GM23248 (cell line): ENCODE results near the gene PARS2. TPM values are rescaled to one million over a fixed set of nuclear protein-coding genes. Genes with fewer than 3 reads are reported as not detected.

Experiments used
- DNase-seq: peaks from one replicate; pipeline ENCODE4 v3.0.0-alpha.2; 2015
- H2AFZ ChIP-seq: fragments of 200-600 bp; sonication (generic); 2 replicates; pipeline ENCODE4 v1.6.1; 2016; ENCODE audit warnings: antibody characterized with exemption
- H3F3A ChIP-seq: fragments of 200-600 bp; sonication (generic); 2 replicates; pipeline ENCODE4 v1.6.1; 2016; ENCODE audit warnings: mild to moderate bottlenecking, antibody characterized with exemption, mixed run types; ENCODE audit not compliant: insufficient read depth
- H3K27ac ChIP-seq: fragments of 200-600 bp; sonication (generic); 2 replicates; pipeline ENCODE4 v1.5.1; 2016; ENCODE audit warnings: mild to moderate bottlenecking
- H3K27me3 ChIP-seq: fragments of 200-600 bp; sonication (generic); replicated peaks from 2 replicates; pipeline ENCODE4 v1.6.1; 2016; ENCODE audit warnings: mild to moderate bottlenecking; ENCODE audit not compliant: insufficient read depth
- H3K36me3 ChIP-seq: fragments of 200-600 bp; sonication (generic); 2 replicates; pipeline ENCODE4 v1.6.1; 2016; ENCODE audit warnings: low read depth, mild to moderate bottlenecking
- H3K4me1 ChIP-seq: fragments of 200-600 bp; sonication (generic); 2 replicates; pipeline ENCODE4 v1.6.1; 2016; ENCODE audit warnings: mild to moderate bottlenecking; ENCODE audit not compliant: insufficient read depth
- H3K4me2 ChIP-seq: fragments of 200-600 bp; sonication (generic); one replicate; pipeline ENCODE4 v1.6.1; 2016; ENCODE audit warnings: mild to moderate bottlenecking; ENCODE audit not compliant: unreplicated experiment
- H3K4me3 ChIP-seq: fragments of 200-600 bp; sonication (generic); 2 replicates; pipeline ENCODE4 v1.5.1; 2016; ENCODE audit warnings: mild to moderate bottlenecking
- H3K79me2 ChIP-seq: fragments of 200-600 bp; sonication (generic); 2 replicates; pipeline ENCODE4 v1.6.1; 2016; ENCODE audit warnings: mild to moderate bottlenecking; ENCODE audit not compliant: insufficient read depth
- H3K9ac ChIP-seq: fragments of 200-600 bp; sonication (generic); 2 replicates; pipeline ENCODE4 v1.6.1; 2016; ENCODE audit warnings: mild to moderate bottlenecking
- H3K9me2 ChIP-seq: fragments of 200-600 bp; sonication (generic); 2 replicates; pipeline ENCODE4 v1.6.1; 2016; ENCODE audit warnings: mixed run types, mild to moderate bottlenecking, moderate library complexity; ENCODE audit not compliant: insufficient read depth
- H3K9me3 ChIP-seq: fragments of 200-600 bp; sonication (generic); one replicate; pipeline ENCODE4 v1.6.1; 2017; ENCODE audit warnings: low read depth
- H4K20me1 ChIP-seq: fragments of 200-600 bp; sonication (generic); 2 replicates; pipeline ENCODE4 v1.6.0; 2016; ENCODE audit not compliant: insufficient read depth
- EZH2 ChIP-seq: fragments of 200-600 bp; sonication (generic); IDR thresholded peaks from 2 replicates; pipeline ENCODE4 v1.6.1; 2018; ENCODE audit warnings: antibody characterized with exemption, mild to moderate bottlenecking; ENCODE audit not compliant: insufficient read depth, poor library complexity, severe bottlenecking
- EZH2phosphoT487 ChIP-seq: fragments of 200-600 bp; sonication (generic); IDR thresholded peaks from 2 replicates; pipeline ENCODE4 v1.6.1; 2018; ENCODE audit warnings: antibody characterized with exemption, moderate library complexity, mild to moderate bottlenecking, low read depth; ENCODE audit not compliant: insufficient read depth
- WGBS, 2 experiments: methylation state at CpG; one replicate each; pipeline ENCODE4 v1.1.6; 2015 to 2017; ENCODE audit warnings: low lambda C conversion rate in 2 of 2, low coverage in 1 of 2; ENCODE audit errors: missing lambda C conversion rate in 2 of 2; 5-methylcytosine and 5-hydroxymethylcytosine counted together
- in situ Hi-C: fragments of 300-500 bp; cut with MboI; formaldehyde crosslinking; loops from 2 replicates; pipeline ENCODE4 v1.15.0; 2020
- polyA plus RNA-seq: library from polyadenylated mRNA; unstranded; fragments of >200 nt; fragmentation: Nextera tagmentation; extraction: Ambion mirVana; gene quantifications from 2 replicates; pipeline ENCODE4 v1.2.1, GENCODE V29; 2016
- total RNA-seq: library from RNA; depleted of rRNA; stranded (reverse); fragments of >200 nt; shearing (Covaris generic); gene quantifications from 2 replicates; pipeline ENCODE4 v1.2.3, GENCODE V29; 2014

The PARS2 gene
- total and polyA plus RNA-seq, 2 experiments from 2014 or later, result 4.1 to 5.0 TPM

DNA sequence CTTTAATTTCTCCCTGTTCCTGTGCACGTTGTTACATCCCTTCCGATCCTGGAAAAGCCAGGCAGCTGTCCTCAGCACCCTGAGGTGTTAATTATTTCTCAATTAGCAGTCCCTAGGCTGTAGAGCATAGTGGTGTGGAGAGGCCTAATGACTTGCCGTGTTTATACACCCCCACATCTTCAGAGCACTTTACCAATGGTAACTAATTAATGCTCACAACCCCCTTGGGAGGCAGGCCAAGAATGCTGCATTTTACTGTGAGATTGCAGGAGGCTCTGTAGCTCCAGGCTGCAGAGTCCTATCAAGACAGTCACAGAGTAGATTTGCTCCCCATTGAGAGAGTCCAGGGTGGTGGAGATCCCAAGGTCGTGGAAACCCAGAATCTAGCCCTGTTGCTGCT is 2.4 kb upstream of the PARS2 start:
- Histone ChIP-seq H3K36me3 (no peaks in the 10 kb centered on the region), H3K9me2 (no peaks in the 10 kb centered on the region), H4K20me1 (no peaks in the 10 kb centered on the region), H3F3A (no peaks in the 10 kb centered on the region), H3K79me2 (peaks cover 21% of the 10 kb centered on the region), H3K4me1 (peaks cover 11% of the 10 kb centered on the region; the same call in 1 of the 2 replicates), H3K9ac (no peak overlapping the region), H2AFZ (no peak overlapping the region; the same call in 1 of the 2 replicates), H3K27me3 (no peaks in the 10 kb centered on the region), H3K4me3 (no peak overlapping the region), H3K4me2 (no peak overlapping the region), H3K9me3 (no peaks in the 10 kb centered on the region), H3K27ac (no peak overlapping the region)
- in situ Hi-C loops, result no loop called here
- no peak for TF ChIP-seq EZH2
- TF ChIP-seq EZH2phosphoT487, result no peak
- WGBS, 2 experiments, result 12 to 14% methylated on average over 4 of the region's 4 CpGs
- DNase-seq, result no peak

DNA sequence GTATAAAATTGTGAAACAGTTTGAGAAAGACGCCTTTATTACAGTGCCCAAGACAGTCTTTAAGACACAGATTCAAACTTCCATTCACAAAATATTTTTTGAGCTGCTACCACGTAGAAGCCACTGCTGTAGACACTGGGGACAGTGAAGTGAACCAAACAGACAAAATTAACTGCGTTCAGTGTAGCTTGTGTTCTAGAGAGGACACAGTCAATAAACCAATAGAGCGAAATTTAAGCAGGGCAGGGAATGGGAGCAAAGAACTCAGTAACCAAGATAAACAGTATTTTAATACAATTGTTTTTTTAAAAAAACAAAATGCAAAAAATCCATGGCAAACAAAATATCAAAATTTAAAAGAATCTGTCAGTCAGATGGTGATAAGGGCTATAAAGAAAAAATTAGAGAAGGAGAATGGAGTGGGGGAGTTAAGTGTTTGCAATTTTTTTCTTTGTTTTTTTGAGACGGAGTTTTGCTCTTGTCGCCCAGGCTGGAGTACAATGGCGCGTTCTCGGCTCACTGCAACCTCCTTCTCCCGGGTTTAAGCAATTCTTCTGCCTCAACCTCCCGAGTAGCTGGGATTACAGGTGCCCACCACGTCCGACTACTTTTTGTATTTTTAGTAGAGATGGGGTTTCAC is 719 bp upstream of the PARS2 start:
- WGBS, 2 experiments, result 57 to 58% methylated on average over 13 of the region's 13 CpGs
- no peak for DNase-seq
- H3K4me1 ChIP-seq, result peaks cover 11% of the 10 kb centered on the region; the same call in 1 of the 2 replicates
- no peaks in the 10 kb centered on the region for H3F3A ChIP-seq
- no peaks in the 10 kb centered on the region for H3K27me3 ChIP-seq
- H3K9me3 ChIP-seq, result no peaks in the 10 kb centered on the region
- H3K9me2 ChIP-seq, result no peaks in the 10 kb centered on the region
- H3K4me2 ChIP-seq, result peak overlapping the region; percentile 82
- H3K27ac ChIP-seq, result peak overlapping the region; percentile 66
- peak overlapping the region; percentile 81 for H3K9ac ChIP-seq
- no peaks in the 10 kb centered on the region for H3K36me3 ChIP-seq
- H2AFZ ChIP-seq, result peak overlapping the region; percentile 98
- no peaks in the 10 kb centered on the region for H4K20me1 ChIP-seq
- no peak for TF ChIP-seq EZH2phosphoT487
- TF ChIP-seq EZH2, result no peak
- H3K79me2 ChIP-seq, result peaks cover 28% of the 10 kb centered on the region
- in situ Hi-C loops, result no loop called here
- H3K4me3 ChIP-seq, result peak overlapping the region; percentile 84

DNA sequence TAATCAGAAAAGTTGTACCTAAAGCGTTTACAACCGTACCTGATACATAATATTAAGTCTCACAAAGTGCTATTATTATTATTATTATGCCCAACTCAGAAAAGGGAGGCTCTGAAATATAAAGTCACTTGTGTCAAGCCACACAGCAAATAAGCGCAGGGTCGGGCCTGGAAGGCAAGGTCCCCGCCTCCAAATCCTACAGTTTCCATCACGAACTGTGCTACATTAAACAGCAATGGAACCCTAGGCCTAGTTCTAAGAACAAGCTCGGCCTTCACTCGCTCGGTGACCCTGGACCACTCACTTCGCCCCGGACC is 549 bp downstream of the PARS2 start:
- 4 to 6% methylated on average over 11 of the region's 11 CpGs for WGBS, 2 experiments
- Histone ChIP-seq H3K27ac (peak overlapping the region; percentile 30), H3K9ac (peak overlapping the region; percentile 87), H3K4me1 (peaks cover 11% of the 10 kb centered on the region; the same call in 1 of the 2 replicates), H4K20me1 (no peaks in the 10 kb centered on the region), H3K9me2 (no peaks in the 10 kb centered on the region), H3F3A (no peaks in the 10 kb centered on the region), H3K4me2 (peak overlapping the region; percentile 79), H3K4me3 (peak overlapping the region; percentile 84), H2AFZ (peak overlapping the region; percentile 87), H3K9me3 (no peaks in the 10 kb centered on the region), H3K36me3 (no peaks in the 10 kb centered on the region), H3K79me2 (peaks cover 28% of the 10 kb centered on the region), H3K27me3 (no peaks in the 10 kb centered on the region)
- no peak for TF ChIP-seq EZH2phosphoT487
- no peak for TF ChIP-seq EZH2
- in situ Hi-C loops, result no loop called here
- DNase-seq, result peak; percentile 59

DNA sequence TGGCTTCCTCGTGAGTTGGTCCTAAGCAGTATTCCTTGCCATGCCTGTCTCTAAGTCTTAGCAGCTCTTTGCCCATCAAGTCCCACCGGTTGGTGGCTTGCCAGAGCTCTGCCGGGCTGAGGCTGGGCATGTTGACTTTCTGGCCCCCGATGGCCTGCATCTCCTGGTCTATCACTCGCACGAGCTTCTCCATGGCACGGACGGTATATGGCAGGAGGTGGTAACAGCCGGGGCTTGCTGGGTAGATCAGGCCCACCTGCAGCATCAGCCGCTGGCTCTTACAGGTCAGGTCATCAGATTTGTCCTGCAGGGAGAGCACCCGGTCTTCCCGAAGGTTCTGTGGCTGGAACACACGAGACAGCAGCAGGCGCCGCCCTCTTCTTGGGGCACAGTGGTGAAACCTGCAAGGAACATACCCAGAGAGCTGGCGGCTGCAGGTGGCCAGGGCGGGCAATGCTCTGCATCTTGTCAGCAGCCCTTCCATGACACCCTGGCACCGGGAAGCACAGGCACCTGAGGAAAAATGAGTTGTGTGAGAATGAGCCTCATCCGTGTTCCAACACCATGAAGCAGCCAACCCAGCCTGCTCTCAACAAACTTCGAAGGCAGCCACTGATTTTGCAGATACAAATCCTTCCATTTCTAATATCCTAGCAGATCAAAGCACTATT is 5.5 kb downstream of the PARS2 start:
- no peak overlapping the region for H3K4me3 ChIP-seq

More for the DNA sequence above, 5.5 kb downstream of the PARS2 start:
- WGBS, 2 experiments, result 83 to 85% methylated on average over 20 of the region's 20 CpGs
- no peak for DNase-seq
- peaks cover 24% of the 10 kb centered on the region for H3K79me2 ChIP-seq
- H4K20me1 ChIP-seq, result no peaks in the 10 kb centered on the region
- in situ Hi-C loops, result no loop called here
- H3K9ac ChIP-seq, result no peak overlapping the region
- no peaks in the 10 kb centered on the region for H3K9me3 ChIP-seq
- no peaks in the 10 kb centered on the region for H3F3A ChIP-seq
- H3K27ac ChIP-seq, result no peak overlapping the region
- 0 out of 2 replicates have a peak, but pooled peaks cover 7% of the 10 kb centered on the region for H3K4me1 ChIP-seq
- H3K9me2 ChIP-seq, result no peaks in the 10 kb centered on the region
- H3K36me3 ChIP-seq, result 0 out of 2 replicates have a peak, but pooled peaks cover 2% of the 10 kb centered on the region
- no peaks in the 10 kb centered on the region for H3K27me3 ChIP-seq
- H3K4me2 ChIP-seq, result no peak overlapping the region
- no peak overlapping the region for H2AFZ ChIP-seq
- TF ChIP-seq EZH2 (no peak), EZH2phosphoT487 (no peak)
